GM18505 (cell line): ENCODE results near the gene SIRT4.
A peak's percentile ranks its signal among the peaks of the same experiment; 100 is the strongest.

ENCODE experiments used
- ATAC-seq: cut with Tn5 transposase; IDR thresholded peaks from one replicate; pipeline ENCODE4 v1.9.1; 2021; ENCODE audit not compliant: unreplicated experiment
- POLR2A ChIP-seq: IDR thresholded peaks from 4 replicates; pipeline ENCODE4 v1.6.1; 2011; ENCODE audit warnings: borderline replicate concordance; ENCODE audit not compliant: insufficient read depth, insufficient read length; ENCODE audit errors: extremely low read depth

The SIRT4 gene

DNA sequence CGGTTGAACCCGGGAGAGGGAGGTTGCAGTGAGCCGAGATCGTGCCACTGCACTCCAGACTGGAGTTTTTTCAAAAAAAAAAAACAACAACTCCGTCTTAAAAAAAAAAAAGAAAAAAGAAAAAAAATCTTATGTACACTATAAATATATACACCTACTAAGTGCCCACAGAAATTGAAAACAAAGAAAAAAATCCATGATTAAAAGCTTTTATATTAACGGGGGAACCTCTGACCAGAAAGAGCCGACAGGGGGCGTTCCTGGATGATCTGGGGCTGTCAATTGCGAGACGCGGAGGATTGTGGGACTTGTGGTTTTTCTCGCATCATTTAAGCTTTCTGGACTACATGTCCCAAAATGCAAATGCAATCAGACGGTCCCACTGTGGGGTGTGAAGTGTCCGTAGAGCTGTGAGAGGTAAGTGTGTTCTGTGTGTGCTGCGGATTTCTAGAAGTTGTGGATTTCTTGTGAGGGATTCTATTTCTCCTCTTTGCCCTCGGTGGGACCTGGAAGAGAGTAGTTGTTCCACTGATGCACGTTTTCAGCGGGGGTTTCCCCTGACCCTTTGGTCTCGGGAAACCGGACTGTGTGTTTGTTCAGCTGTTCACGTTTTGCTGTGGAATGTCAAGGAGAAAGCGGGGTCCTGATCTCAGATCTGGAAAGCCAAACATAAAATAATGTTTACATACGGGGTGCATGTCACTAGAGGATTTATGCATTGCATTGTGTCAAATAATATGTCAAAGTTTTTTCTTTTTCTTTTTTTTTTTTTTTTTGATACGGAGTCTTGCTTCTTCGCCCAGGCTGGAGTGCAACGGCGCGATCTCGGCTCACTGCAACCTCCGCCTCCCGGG is at the start of gene SIRT4:
SIRT4 (plus strand) TSS at position 360 of the 854 bp plus-strand sequence. CDS start 1,241 bp downstream, outside the sequence.
- ATAC-seq, result peak; percentile 95
- peak; percentile 38 for TF ChIP-seq POLR2A

DNA sequence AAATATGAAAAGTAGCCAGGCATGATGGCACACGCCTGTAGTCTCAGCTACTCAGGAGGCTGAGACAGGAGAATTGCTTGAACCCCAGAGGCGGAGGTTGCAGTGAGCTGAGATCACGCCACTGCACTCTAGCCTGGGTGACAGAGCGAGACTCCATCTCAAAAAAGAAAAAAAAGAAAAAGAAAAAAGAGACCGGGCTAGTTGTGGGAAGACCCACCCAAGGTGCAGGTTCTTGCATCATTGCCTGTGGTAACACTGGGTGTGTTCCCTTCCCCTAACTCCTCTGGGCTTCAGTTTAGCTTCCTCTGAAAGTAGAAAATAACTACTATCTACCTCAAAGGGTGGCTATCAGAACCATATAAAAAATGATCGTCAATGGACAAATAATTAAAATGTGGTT is 48.8 kb upstream of the SIRT4 start:
- ATAC-seq, result peak; percentile 64

GRCh38 chr12:120254809-120255208 is 47.3 kb upstream of the SIRT4 start:
- ATAC-seq, result no peak
- no peak for TF ChIP-seq POLR2A

DNA sequence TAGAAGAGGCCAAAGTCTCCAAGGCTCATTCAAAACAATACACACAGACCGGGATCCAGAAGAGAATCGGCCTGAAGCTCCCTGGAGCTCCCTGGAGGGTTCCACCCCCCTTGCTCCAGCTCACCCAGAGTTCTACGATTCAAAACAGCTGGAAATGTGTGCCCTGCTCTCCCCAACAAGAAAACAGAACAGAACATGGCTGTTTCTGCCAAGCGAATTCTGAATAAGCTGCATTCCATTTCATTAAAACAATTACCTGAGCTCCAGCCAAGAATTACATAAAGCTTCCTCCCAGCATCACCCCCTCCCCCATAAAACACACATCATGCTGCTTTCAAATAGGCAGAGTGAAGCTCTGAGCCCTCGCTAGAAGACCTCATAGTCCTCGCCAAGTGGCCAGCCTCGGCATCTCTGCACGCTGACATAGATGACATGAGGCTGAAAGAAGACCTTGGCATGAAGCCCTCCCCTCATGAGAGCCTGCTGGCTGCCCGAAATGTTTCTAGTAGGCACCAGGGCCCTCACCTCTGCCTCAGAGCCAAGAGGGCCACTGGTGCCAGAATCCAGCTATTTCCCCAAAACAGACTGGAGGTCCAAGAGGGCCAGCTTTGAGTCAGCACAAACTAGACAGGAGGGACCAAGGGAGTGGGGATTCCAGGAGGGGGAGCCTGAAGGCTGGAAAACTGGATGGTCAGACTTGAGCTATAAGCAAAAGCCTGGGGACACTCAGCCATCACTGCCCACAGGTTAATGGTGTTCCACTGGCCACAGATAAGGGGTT is 44.9 kb upstream of the SIRT4 start:
- TF ChIP-seq POLR2A, result no peak
- no peak for ATAC-seq

- no peak for ATAC-seq
- no peak for TF ChIP-seq POLR2A
Measured at GRCh38 chr12:120258323-120258896, 43.7 kb upstream of the SIRT4 start.

DNA sequence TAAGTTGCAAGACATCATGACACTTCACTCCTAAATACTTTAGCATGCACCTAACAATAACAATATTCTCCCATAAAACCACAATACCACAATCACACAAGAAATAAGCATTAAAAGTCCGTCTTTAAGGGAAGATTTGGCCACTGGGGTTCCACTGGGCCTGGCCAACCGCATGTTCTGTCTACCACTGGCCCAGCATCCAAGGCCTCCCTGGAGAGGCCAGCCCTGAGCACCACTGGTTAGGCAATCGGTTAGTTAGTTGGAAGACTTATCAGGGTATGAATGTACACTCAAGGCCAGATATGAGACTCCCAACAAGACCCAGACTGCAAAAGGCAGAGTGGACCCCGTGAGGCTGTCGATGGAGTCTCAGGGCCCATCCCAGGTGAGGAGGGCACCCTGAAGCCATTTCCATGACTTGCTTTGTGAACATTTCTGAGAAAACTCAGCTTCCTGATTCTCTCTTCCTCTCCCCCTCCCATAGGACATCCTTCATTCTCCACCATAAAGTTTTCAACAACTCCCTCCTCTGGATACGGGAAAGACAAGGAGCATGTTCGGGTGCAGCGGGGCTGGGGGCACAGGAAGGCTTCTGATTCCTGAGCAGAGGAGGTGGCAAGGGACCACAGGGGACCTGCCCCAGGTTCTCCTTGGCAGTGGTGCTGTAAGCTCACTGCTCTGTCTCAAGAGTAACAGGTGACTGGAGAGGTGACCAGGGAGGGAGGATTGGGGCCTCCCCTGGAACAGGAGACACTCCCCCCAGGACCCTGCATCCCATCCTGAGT is 42.5 kb upstream of the SIRT4 start:
- ATAC-seq, result no peak
- no peak for TF ChIP-seq POLR2A

DNA sequence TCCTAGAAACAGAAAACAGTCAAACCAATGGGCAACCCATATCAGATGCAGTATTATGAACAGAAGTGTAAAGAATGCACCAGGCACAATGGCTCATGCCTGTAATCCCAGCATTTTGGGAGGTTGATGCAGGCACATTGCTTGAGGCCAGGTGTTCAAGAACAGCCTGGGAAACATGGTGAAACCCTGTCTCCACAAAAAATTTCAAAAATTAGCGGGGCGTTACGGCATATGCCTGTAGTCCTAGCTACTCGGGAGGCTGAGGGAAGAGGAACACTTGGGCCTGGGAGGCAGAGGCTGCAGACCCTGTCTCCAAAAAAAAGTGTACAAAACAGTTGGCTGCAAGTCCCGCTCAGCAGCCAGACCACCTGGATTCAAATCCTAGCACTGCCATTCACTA is 41.5 kb upstream of the SIRT4 start:
- no peak for TF ChIP-seq POLR2A
- ATAC-seq, result no peak

GRCh38 chr12:120261951-120262851 is 39.9 kb upstream of the SIRT4 start:
- no peak for ATAC-seq
- TF ChIP-seq POLR2A, result no peak

DNA sequence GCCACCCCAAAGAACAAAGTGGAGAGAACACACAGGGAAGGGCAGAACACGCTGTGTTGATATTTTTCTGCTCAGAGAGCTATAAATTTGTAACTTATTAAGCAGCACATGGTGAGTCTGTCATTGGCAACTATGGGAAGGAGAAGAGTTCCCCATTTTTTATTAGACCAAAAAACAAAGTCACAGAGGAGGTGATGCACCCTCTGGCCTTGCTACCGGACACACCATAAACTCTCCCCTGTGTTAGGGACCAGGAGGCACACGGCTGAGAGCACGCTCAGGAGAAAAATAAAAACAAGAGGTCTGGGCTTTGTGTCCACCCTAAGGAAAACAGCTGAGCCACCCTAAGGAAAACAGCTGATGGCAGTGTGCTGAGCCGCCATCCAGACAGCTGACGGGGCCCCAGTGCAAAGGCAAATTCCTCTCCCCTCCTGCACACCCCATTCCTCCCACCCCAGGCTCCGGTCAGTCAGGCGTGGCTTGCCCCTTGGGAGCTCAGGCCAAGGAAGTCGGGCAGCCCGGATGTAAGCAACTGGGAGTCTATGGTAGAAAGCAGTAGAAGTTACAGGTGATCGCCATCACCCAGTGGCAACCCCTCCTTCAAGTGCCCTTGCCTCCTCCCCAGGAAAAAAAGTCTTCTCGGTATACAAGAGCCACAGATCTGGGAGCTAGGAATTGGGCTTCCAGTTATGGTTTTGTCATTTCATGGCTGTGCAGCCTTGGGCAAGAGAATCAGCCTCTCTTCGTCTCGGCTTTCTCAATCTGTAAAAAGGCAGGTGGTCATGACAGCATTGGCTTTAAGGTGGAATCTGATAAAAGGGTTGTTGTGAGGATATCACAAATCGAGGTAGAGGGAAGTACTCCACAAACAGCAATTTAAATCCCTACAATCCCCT is 39.0 kb upstream of the SIRT4 start:
- TF ChIP-seq POLR2A, result no peak
- no peak for ATAC-seq

DNA sequence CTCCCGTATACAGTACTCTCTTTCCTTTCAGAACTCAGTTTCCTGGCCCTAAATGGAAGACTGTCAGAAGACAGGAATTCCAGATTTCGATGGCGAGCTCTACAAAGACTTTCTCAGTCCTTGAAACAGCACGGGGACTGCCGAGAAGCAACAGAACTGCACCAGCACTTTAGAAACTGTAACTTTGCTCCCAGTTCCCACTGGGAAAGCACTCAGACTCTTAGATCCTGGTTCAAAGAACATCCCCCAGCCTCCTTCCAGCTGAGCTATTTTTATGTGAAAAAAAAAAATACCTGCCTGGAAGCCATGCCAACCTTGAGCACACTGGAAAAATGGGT is 38.4 kb upstream of the SIRT4 start:
- TF ChIP-seq POLR2A, result no peak
- no peak for ATAC-seq

GRCh38 chr12:120264086-120264903 is 37.8 kb upstream of the SIRT4 start:
- ATAC-seq, result no peak
- no peak for TF ChIP-seq POLR2A
